Hepatocyte (in vitro differentiated cells): ENCODE data around the gene CROCC.

ENCODE experiments used
- EZH2phosphoT487 ChIP-seq: fragments of 200-600 bp; sonication (generic); IDR thresholded peaks from one replicate; pipeline ENCODE4 v1.6.1; 2018; ENCODE audit warnings: antibody characterized with exemption, mild to moderate bottlenecking, low read depth, moderate library complexity; ENCODE audit not compliant: unreplicated experiment, severe bottlenecking
- TF ChIP-seq, protein P1 (sequence below): fragments of 200-600 bp; sonication (generic); IDR thresholded peaks from 2 replicates; pipeline ENCODE4 v1.5.1; 2016; ENCODE audit warnings: antibody characterized with exemption, mild to moderate bottlenecking; ENCODE audit not compliant: poor library complexity

DNA sequence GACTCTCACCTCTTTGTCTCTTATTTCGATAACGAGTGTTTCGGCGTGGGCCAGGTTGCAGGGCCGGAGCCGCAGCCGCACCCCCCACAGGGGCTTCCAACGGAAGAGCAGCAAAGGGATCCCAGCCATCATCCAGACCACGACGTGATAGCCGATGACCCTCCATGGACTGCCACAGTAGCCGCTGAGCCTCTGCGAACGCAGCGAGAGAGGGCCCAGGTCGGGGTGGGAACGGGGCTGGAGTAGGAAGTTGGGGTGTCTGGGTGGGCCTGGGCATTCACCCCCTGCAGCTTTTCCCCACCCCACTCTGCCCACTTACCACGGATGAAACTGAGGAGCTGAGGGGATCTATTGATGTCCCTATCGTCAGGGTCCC, 83.6 kb downstream of the CROCC start:
- no peak for TF ChIP-seq EZH2phosphoT487
- TF ChIP-seq, protein P1, sequence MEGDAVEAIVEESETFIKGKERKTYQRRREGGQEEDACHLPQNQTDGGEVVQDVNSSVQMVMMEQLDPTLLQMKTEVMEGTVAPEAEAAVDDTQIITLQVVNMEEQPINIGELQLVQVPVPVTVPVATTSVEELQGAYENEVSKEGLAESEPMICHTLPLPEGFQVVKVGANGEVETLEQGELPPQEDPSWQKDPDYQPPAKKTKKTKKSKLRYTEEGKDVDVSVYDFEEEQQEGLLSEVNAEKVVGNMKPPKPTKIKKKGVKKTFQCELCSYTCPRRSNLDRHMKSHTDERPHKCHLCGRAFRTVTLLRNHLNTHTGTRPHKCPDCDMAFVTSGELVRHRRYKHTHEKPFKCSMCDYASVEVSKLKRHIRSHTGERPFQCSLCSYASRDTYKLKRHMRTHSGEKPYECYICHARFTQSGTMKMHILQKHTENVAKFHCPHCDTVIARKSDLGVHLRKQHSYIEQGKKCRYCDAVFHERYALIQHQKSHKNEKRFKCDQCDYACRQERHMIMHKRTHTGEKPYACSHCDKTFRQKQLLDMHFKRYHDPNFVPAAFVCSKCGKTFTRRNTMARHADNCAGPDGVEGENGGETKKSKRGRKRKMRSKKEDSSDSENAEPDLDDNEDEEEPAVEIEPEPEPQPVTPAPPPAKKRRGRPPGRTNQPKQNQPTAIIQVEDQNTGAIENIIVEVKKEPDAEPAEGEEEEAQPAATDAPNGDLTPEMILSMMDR: no peak
